ENCODE results near the gene GAB3. TPM values are rescaled to one million over a fixed set of nuclear protein-coding genes. Genes with fewer than 3 reads are reported as not detected.

The GAB3 gene
- 3.5 and 26.2 TPM in 2 replicates for total RNA-seq (2014; rRNA removed; shearing (Covaris generic); ENCODE audit: low replicate concordance)

GRCh38 chrX:154750301-154751202 lies at the start of gene GAB3:
Gene GAB3, minus strand, starts transcription at chrX:154751077. Its CDS starts 52 bp downstream, at chrX:154751025.
- Histone ChIP-seq H2AFZ (ENCODE audit: low read length) (no peak within 1 kb of the TSS), H3K27me3 (ENCODE audit: low read length) (no peaks in the 10 kb centered on the region), H3K4me1 (ENCODE audit: low read length) (peaks cover 41% of the 10 kb centered on the region), H3K9ac (ENCODE audit: low read length) (peak within 1 kb of the TSS; percentile 59), H3K36me3 (ENCODE audit: insufficient read depth, low read length) (no peaks in the 10 kb centered on the region), H3K27ac (ENCODE audit: low read length) (no peak within 1 kb of the TSS), H3K9me3 (ENCODE audit: low read length) (no peaks in the 10 kb centered on the region), H3K4me3 (ENCODE audit: low read length) (peak within 1 kb of the TSS; percentile 61), H3K79me2 (ENCODE audit: low read length) (no peaks in the 10 kb centered on the region), H3K9me2 (replicated peaks; ENCODE audit: insufficient read depth, low read length) (no peaks in the 10 kb centered on the region), H4K20me1 (ENCODE audit: insufficient read depth, low read depth, low read length) (no peaks in the 10 kb centered on the region), H3K4me2 (ENCODE audit: low read depth, low read length, poor library complexity, severe bottlenecking) (peak within 1 kb of the TSS; percentile 64)
- peak; percentile 70 for DNase-seq

DNA sequence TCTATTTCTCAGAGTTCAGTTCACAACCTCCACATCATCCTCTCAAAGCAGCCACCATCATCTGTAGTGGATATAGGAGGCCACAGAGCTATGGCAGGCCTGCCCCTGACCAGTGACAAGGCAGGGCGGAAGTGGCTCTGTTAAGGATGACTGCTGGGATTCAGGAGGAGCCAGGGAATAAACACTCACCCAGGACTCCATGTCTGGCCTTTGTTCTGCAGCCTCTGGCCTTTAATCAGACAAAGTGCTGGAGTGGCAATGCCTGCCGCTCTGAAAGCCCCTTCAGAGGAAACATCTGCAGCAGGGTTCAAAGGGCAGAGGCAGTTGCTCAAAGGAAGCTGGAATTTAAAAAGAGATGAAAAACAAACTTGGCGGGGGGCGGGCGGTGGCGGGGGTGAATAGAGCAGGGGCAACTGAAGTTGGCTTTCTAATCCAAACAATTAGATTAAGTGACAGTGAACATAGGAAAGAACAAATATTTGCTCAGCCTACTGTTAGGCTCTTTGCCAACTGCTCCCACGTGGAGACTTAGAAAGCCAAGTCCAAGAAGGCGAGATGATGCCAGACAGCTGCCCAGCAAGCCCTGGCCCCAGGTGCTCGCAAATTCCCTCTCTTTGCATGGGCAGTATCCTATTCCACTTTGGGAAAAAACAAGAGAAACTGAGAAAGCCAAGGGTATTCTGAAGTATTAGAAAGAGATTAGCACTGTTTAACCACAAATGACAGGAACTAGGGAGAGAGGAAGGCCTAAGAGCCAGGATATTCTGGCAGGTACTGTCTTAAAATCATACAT lies 48.9 kb upstream of the GAB3 start:
- H2AFZ ChIP-seq (ENCODE audit: low read length), result no peak overlapping the region
- H3K4me2 ChIP-seq (ENCODE audit: low read depth, low read length, poor library complexity, severe bottlenecking), result no peak overlapping the region
- H3K79me2 ChIP-seq (ENCODE audit: low read length), result no peaks in the 10 kb centered on the region
- no peaks in the 10 kb centered on the region for H3K27me3 ChIP-seq (ENCODE audit: low read length)
- peaks cover 4% of the 10 kb centered on the region for H3K4me1 ChIP-seq (ENCODE audit: low read length)
- H4K20me1 ChIP-seq (ENCODE audit: insufficient read depth, low read depth, low read length), result no peaks in the 10 kb centered on the region
- H3K27ac ChIP-seq (ENCODE audit: low read length), result no peak overlapping the region
- no peaks in the 10 kb centered on the region for H3K36me3 ChIP-seq (ENCODE audit: insufficient read depth, low read length)
- no peaks in the 10 kb centered on the region for H3K9me2 ChIP-seq (replicated peaks; ENCODE audit: insufficient read depth, low read length)
- H3K4me3 ChIP-seq (ENCODE audit: low read length), result no peak overlapping the region
- H3K9me3 ChIP-seq (ENCODE audit: low read length), result no peaks in the 10 kb centered on the region
- DNase-seq, result no peak
- no peak overlapping the region for H3K9ac ChIP-seq (ENCODE audit: low read length)

GRCh38 chrX:154797006-154797405 lies 46.1 kb upstream of the GAB3 start:
- Histone ChIP-seq H3K27ac (ENCODE audit: low read length) (no peak overlapping the region), H3K9me2 (replicated peaks; ENCODE audit: insufficient read depth, low read length) (no peaks in the 10 kb centered on the region), H3K36me3 (ENCODE audit: insufficient read depth, low read length) (no peaks in the 10 kb centered on the region), H3K27me3 (ENCODE audit: low read length) (no peaks in the 10 kb centered on the region), H3K4me1 (ENCODE audit: low read length) (peaks cover 4% of the 10 kb centered on the region), H3K9ac (ENCODE audit: low read length) (no peak overlapping the region), H4K20me1 (ENCODE audit: insufficient read depth, low read depth, low read length) (no peaks in the 10 kb centered on the region), H3K4me2 (ENCODE audit: low read depth, low read length, poor library complexity, severe bottlenecking) (no peak overlapping the region), H3K9me3 (ENCODE audit: low read length) (no peaks in the 10 kb centered on the region), H3K79me2 (ENCODE audit: low read length) (no peaks in the 10 kb centered on the region), H3K4me3 (ENCODE audit: low read length) (no peak overlapping the region), H2AFZ (ENCODE audit: low read length) (no peak overlapping the region)
- no peak for DNase-seq

DNA sequence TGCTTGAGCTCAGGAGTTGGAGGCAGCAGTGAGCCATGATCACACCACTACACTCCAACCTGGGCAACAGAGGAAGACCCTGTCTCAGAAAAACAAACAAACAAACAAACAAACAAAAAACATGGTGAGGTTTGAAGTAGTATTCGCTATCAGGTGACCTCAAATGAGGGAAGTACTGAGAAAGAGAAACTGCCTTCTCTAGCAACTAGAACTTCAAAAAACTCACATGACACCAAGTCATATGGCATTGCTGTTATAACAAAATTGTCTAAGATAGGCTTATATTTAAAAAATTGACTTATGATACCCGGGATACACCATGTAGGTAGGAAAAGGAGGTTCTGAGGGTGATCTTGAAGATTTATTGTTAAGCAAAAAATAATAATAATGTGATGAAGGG lies 44.1 kb upstream of the GAB3 start:
- Histone ChIP-seq H4K20me1 (ENCODE audit: insufficient read depth, low read depth, low read length) (no peaks in the 10 kb centered on the region), H3K4me3 (ENCODE audit: low read length) (no peak overlapping the region), H2AFZ (ENCODE audit: low read length) (no peak overlapping the region), H3K27me3 (ENCODE audit: low read length) (no peaks in the 10 kb centered on the region), H3K9me2 (replicated peaks; ENCODE audit: insufficient read depth, low read length) (no peaks in the 10 kb centered on the region), H3K79me2 (ENCODE audit: low read length) (no peaks in the 10 kb centered on the region), H3K4me1 (ENCODE audit: low read length) (no peaks in the 10 kb centered on the region), H3K9me3 (ENCODE audit: low read length) (no peaks in the 10 kb centered on the region), H3K27ac (ENCODE audit: low read length) (no peak overlapping the region), H3K4me2 (ENCODE audit: low read depth, low read length, poor library complexity, severe bottlenecking) (no peak overlapping the region), H3K9ac (ENCODE audit: low read length) (no peak overlapping the region), H3K36me3 (ENCODE audit: insufficient read depth, low read length) (no peaks in the 10 kb centered on the region)
- DNase-seq, result no peak

GRCh38 chrX:154793084-154793795 lies 42.4 kb upstream of the GAB3 start:
- H4K20me1 ChIP-seq (ENCODE audit: insufficient read depth, low read depth, low read length), result no peaks in the 10 kb centered on the region
- no peaks in the 10 kb centered on the region for H3K9me3 ChIP-seq (ENCODE audit: low read length)
- H2AFZ ChIP-seq (ENCODE audit: low read length), result no peak overlapping the region
- no peak overlapping the region for H3K4me3 ChIP-seq (ENCODE audit: low read length)
- H3K36me3 ChIP-seq (ENCODE audit: insufficient read depth, low read length), result no peaks in the 10 kb centered on the region
- H3K4me2 ChIP-seq (ENCODE audit: low read depth, low read length, poor library complexity, severe bottlenecking), result no peak overlapping the region
- H3K4me1 ChIP-seq (ENCODE audit: low read length), result no peaks in the 10 kb centered on the region
- H3K9ac ChIP-seq (ENCODE audit: low read length), result no peak overlapping the region
- H3K27me3 ChIP-seq (ENCODE audit: low read length), result no peaks in the 10 kb centered on the region
- H3K9me2 ChIP-seq (replicated peaks; ENCODE audit: insufficient read depth, low read length), result no peaks in the 10 kb centered on the region
- H3K27ac ChIP-seq (ENCODE audit: low read length), result no peak overlapping the region
- no peaks in the 10 kb centered on the region for H3K79me2 ChIP-seq (ENCODE audit: low read length)
- DNase-seq, result no peak

DNA sequence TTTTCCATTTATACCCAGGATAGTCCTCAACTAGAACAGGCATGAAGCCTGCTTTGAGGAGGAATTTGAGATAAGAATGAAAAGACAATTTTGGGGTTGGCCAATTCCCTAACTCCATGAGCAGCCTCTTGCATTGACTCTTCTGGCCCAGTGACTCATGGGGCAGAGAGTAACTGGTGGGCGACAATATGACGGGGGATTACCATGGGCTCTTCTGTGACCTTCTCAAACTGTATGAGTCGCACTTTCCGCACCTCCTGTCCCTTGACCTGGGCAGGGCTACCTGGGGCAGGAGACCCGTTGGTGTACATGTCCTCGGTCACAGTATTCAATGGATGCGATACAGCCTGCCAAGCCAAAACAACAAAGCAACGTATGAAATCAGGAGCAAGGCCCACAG lies 41.1 kb upstream of the GAB3 start:
- no peaks in the 10 kb centered on the region for H3K4me1 ChIP-seq (ENCODE audit: low read length)
- H3K9me2 ChIP-seq (replicated peaks; ENCODE audit: insufficient read depth, low read length), result no peaks in the 10 kb centered on the region
- H3K4me2 ChIP-seq (ENCODE audit: low read depth, low read length, poor library complexity, severe bottlenecking), result no peak overlapping the region
- no peaks in the 10 kb centered on the region for H3K79me2 ChIP-seq (ENCODE audit: low read length)
- H3K4me3 ChIP-seq (ENCODE audit: low read length), result no peak overlapping the region
- DNase-seq, result no peak
- no peak overlapping the region for H3K9ac ChIP-seq (ENCODE audit: low read length)
- no peaks in the 10 kb centered on the region for H4K20me1 ChIP-seq (ENCODE audit: insufficient read depth, low read depth, low read length)
- no peak overlapping the region for H2AFZ ChIP-seq (ENCODE audit: low read length)
- H3K27ac ChIP-seq (ENCODE audit: low read length), result no peak overlapping the region
- H3K9me3 ChIP-seq (ENCODE audit: low read length), result no peaks in the 10 kb centered on the region
- no peaks in the 10 kb centered on the region for H3K27me3 ChIP-seq (ENCODE audit: low read length)
- no peaks in the 10 kb centered on the region for H3K36me3 ChIP-seq (ENCODE audit: insufficient read depth, low read length)

GRCh38 chrX:154791467-154791866 lies 40.6 kb upstream of the GAB3 start:
- no peak for DNase-seq
- H3K27me3 ChIP-seq (ENCODE audit: low read length), result no peaks in the 10 kb centered on the region
- H3K9ac ChIP-seq (ENCODE audit: low read length), result no peak overlapping the region
- H3K9me3 ChIP-seq (ENCODE audit: low read length), result no peaks in the 10 kb centered on the region
- no peaks in the 10 kb centered on the region for H3K4me1 ChIP-seq (ENCODE audit: low read length)
- H2AFZ ChIP-seq (ENCODE audit: low read length), result no peak overlapping the region
- no peak overlapping the region for H3K27ac ChIP-seq (ENCODE audit: low read length)
- no peak overlapping the region for H3K4me3 ChIP-seq (ENCODE audit: low read length)
- no peak overlapping the region for H3K4me2 ChIP-seq (ENCODE audit: low read depth, low read length, poor library complexity, severe bottlenecking)
- no peaks in the 10 kb centered on the region for H4K20me1 ChIP-seq (ENCODE audit: insufficient read depth, low read depth, low read length)
- no peaks in the 10 kb centered on the region for H3K79me2 ChIP-seq (ENCODE audit: low read length)
- no peaks in the 10 kb centered on the region for H3K36me3 ChIP-seq (ENCODE audit: insufficient read depth, low read length)
- H3K9me2 ChIP-seq (replicated peaks; ENCODE audit: insufficient read depth, low read length), result no peaks in the 10 kb centered on the region

GRCh38 chrX:154785716-154786115 lies 34.8 kb upstream of the GAB3 start:
- H3K27ac ChIP-seq (ENCODE audit: low read length), result no peak overlapping the region
- H4K20me1 ChIP-seq (ENCODE audit: insufficient read depth, low read depth, low read length), result no peaks in the 10 kb centered on the region
- H3K9ac ChIP-seq (ENCODE audit: low read length), result no peak overlapping the region
- no peak overlapping the region for H3K4me3 ChIP-seq (ENCODE audit: low read length)
- peaks cover 6% of the 10 kb centered on the region; the same call in 1 of the 2 replicates for H3K4me1 ChIP-seq (ENCODE audit: low read length)
- no peak overlapping the region for H2AFZ ChIP-seq (ENCODE audit: low read length)
- no peak overlapping the region for H3K4me2 ChIP-seq (ENCODE audit: low read depth, low read length, poor library complexity, severe bottlenecking)
- H3K9me2 ChIP-seq (replicated peaks; ENCODE audit: insufficient read depth, low read length), result no peaks in the 10 kb centered on the region
- H3K9me3 ChIP-seq (ENCODE audit: low read length), result no peaks in the 10 kb centered on the region
- no peaks in the 10 kb centered on the region for H3K79me2 ChIP-seq (ENCODE audit: low read length)
- H3K27me3 ChIP-seq (ENCODE audit: low read length), result no peaks in the 10 kb centered on the region
- no peak for DNase-seq
- no peaks in the 10 kb centered on the region for H3K36me3 ChIP-seq (ENCODE audit: insufficient read depth, low read length)

All from Karpas-422 (cell line).